Neural progenitor cell (in vitro differentiated cells): Measurements from ENCODE around the gene TIMELESS. TPM values are rescaled to one million over a fixed set of nuclear protein-coding genes. Genes with fewer than 3 reads are reported as not detected.

Experiments
- DNase-seq: peaks from one replicate; pipeline ENCODE4 v3.0.0-alpha.2; 2016; ENCODE audit warnings: low spot score
- H2AFZ ChIP-seq: fragments of 200-600 bp; sonication (generic); replicated peaks from 2 replicates; pipeline ENCODE4 v1.6.1; 2016; ENCODE audit warnings: antibody characterized with exemption
- H3F3A ChIP-seq: fragments of 200-600 bp; sonication (generic); 2 replicates; pipeline ENCODE4 v1.6.1; 2016; ENCODE audit warnings: antibody characterized with exemption, low read depth
- H3K27ac ChIP-seq: fragments of 200-600 bp; sonication (generic); 2 replicates; pipeline ENCODE4 v1.5.1; 2016; ENCODE audit warnings: mild to moderate bottlenecking
- H3K27me3 ChIP-seq: fragments of 200-600 bp; sonication (generic); 2 replicates; pipeline ENCODE4 v1.6.1; 2016; ENCODE audit warnings: mild to moderate bottlenecking, moderate library complexity
- H3K36me3 ChIP-seq: fragments of 200-600 bp; sonication (generic); 2 replicates; pipeline ENCODE4 v1.5.1; 2016
- H3K4me1 ChIP-seq: fragments of 200-600 bp; sonication (generic); 2 replicates; pipeline ENCODE4 v1.6.1; 2016; ENCODE audit warnings: mixed run types
- H3K4me2 ChIP-seq: fragments of 200-600 bp; sonication (generic); 2 replicates; pipeline ENCODE4 v1.6.1; 2016
- H3K4me3 ChIP-seq: fragments of 200-600 bp; sonication (generic); 2 replicates; pipeline ENCODE4 v1.5.1; 2016
- H3K79me2 ChIP-seq: fragments of 200-600 bp; sonication (generic); 2 replicates; pipeline ENCODE4 v1.6.1; 2016; ENCODE audit warnings: low read depth
- H3K9ac ChIP-seq: fragments of 200-600 bp; sonication (generic); 2 replicates; pipeline ENCODE4 v1.6.1; 2016
- H3K9me3 ChIP-seq: fragments of 200-600 bp; sonication (generic); 2 replicates; pipeline ENCODE4 v1.5.1; 2016; ENCODE audit warnings: low read depth
- H4K20me1 ChIP-seq: fragments of 200-600 bp; sonication (generic); 2 replicates; pipeline ENCODE4 v1.6.1; 2016; ENCODE audit warnings: low read depth
- H3K27ac Mint-ChIP-seq: 3 replicates; pipeline ENCODE4 v1.8.0; 2021; ENCODE audit warnings: mixed read lengths
- H3K27me3 Mint-ChIP-seq: 2 replicates; pipeline ENCODE4 v1.8.0; 2022; ENCODE audit warnings: low read depth, mild to moderate bottlenecking, inconsistent platforms, moderate library complexity, mixed read lengths; ENCODE audit not compliant: insufficient read depth
- H3K36me3 Mint-ChIP-seq: 3 replicates; pipeline ENCODE4 v1.8.0; 2021; ENCODE audit warnings: mixed read lengths
- H3K4me1 Mint-ChIP-seq: 3 replicates; pipeline ENCODE4 v1.8.0; 2021; ENCODE audit warnings: mixed read lengths
- H3K4me3 Mint-ChIP-seq: 3 replicates; pipeline ENCODE4 v1.8.0; 2021; ENCODE audit warnings: mild to moderate bottlenecking, moderate library complexity, mixed read lengths
- H3K9me3 Mint-ChIP-seq: 3 replicates; pipeline ENCODE4 v1.8.0; 2020; ENCODE audit warnings: mixed read lengths
- CTCF ChIP-seq: fragments of 200-600 bp; sonication (generic); IDR thresholded peaks from 2 replicates; pipeline ENCODE4 v1.5.1; 2017; ENCODE audit warnings: antibody characterized with exemption, mild to moderate bottlenecking
- EZH2 ChIP-seq: fragments of 200-600 bp; sonication (generic); IDR thresholded peaks from 2 replicates; pipeline ENCODE4 v1.6.1; 2017; ENCODE audit warnings: antibody characterized with exemption, mild to moderate bottlenecking, moderate library complexity
- EZH2phosphoT487 ChIP-seq: fragments of 200-600 bp; sonication (generic); IDR thresholded peaks from 2 replicates; pipeline ENCODE4 v1.6.1; 2017; ENCODE audit warnings: antibody characterized with exemption
- total RNA-seq: library from RNA; depleted of rRNA; stranded (reverse); fragments of >200 nt; gene quantifications from 2 replicates; pipeline ENCODE4 v1.2.3, GENCODE V29; 2015; ENCODE audit warnings: low replicate concordance

Gene TIMELESS
- total RNA-seq, 1 donor from 2014 or later, result 56.3 TPM

GRCh38 chr12:56398324-56398723 is 50.9 kb downstream of the TIMELESS start:
- Histone ChIP-seq H3K4me3 (no peak overlapping the region), H3K9ac (no peak overlapping the region), H3K79me2 (no peaks in the 10 kb centered on the region), H3K27ac (no peak overlapping the region), H3K9me3 (no peaks in the 10 kb centered on the region), H3K4me2 (no peak overlapping the region), H3F3A (no peaks in the 10 kb centered on the region), H3K27me3 (no peaks in the 10 kb centered on the region), H3K4me1 (no peaks in the 10 kb centered on the region), H3K36me3 (no peaks in the 10 kb centered on the region), H2AFZ (no peak overlapping the region), H4K20me1 (no peaks in the 10 kb centered on the region)
- H3K27me3 Mint-ChIP-seq, result peaks cover 9% of the 10 kb centered on the region
- DNase-seq, result no peak
- H3K36me3 Mint-ChIP-seq, result no peaks in the 10 kb centered on the region
- TF ChIP-seq EZH2 (no peak), CTCF (no peak), EZH2phosphoT487 (no peak)
- no peaks in the 10 kb centered on the region for H3K4me1 Mint-ChIP-seq
- H3K9me3 Mint-ChIP-seq, result peaks cover 14% of the 10 kb centered on the region
- no peak overlapping the region for H3K27ac Mint-ChIP-seq
- no peak overlapping the region for H3K4me3 Mint-ChIP-seq

- Histone ChIP-seq H3K9ac (no peak overlapping the region), H4K20me1 (no peaks in the 10 kb centered on the region), H3K4me2 (no peak overlapping the region), H3K36me3 (no peaks in the 10 kb centered on the region), H3K9me3 (no peaks in the 10 kb centered on the region), H3K27me3 (no peaks in the 10 kb centered on the region), H3F3A (no peaks in the 10 kb centered on the region), H3K4me3 (no peak overlapping the region), H2AFZ (no peak overlapping the region), H3K27ac (no peak overlapping the region), H3K4me1 (peaks cover 2% of the 10 kb centered on the region), H3K79me2 (no peaks in the 10 kb centered on the region)
- Mint-ChIP-seq H3K36me3 (no peaks in the 10 kb centered on the region), H3K4me3 (no peak overlapping the region), H3K27ac (no peak overlapping the region), H3K27me3 (peaks cover 6% of the 10 kb centered on the region), H3K9me3 (peaks cover 3% of the 10 kb centered on the region), H3K4me1 (peaks cover 4% of the 10 kb centered on the region)
- TF ChIP-seq EZH2phosphoT487, result no peak
- TF ChIP-seq EZH2, result no peak
- no peak for TF ChIP-seq CTCF
- DNase-seq, result no peak
Measured at GRCh38 chr12:56392331-56392730, 56.9 kb downstream of the TIMELESS start.

- H3K4me1 Mint-ChIP-seq, result peaks cover 9% of the 10 kb centered on the region
- H3F3A ChIP-seq, result no peaks in the 10 kb centered on the region
Measured at GRCh38 chr12:56391721-56392120, 57.5 kb downstream of the TIMELESS start.

More at GRCh38 chr12:56391721-56392120, 57.5 kb downstream of the TIMELESS start:
- Mint-ChIP-seq H3K27ac (no peak overlapping the region), H3K9me3 (peaks cover 3% of the 10 kb centered on the region), H3K27me3 (peaks cover 7% of the 10 kb centered on the region), H3K4me3 (no peak overlapping the region), H3K36me3 (no peaks in the 10 kb centered on the region)
- Histone ChIP-seq H3K4me3 (no peak overlapping the region), H3K79me2 (no peaks in the 10 kb centered on the region), H3K36me3 (no peaks in the 10 kb centered on the region), H3K27me3 (no peaks in the 10 kb centered on the region), H3K4me1 (peaks cover 6% of the 10 kb centered on the region), H4K20me1 (no peaks in the 10 kb centered on the region), H2AFZ (no peak overlapping the region), H3K27ac (no peak overlapping the region), H3K9ac (no peak overlapping the region), H3K4me2 (no peak overlapping the region), H3K9me3 (no peaks in the 10 kb centered on the region)
- TF ChIP-seq EZH2phosphoT487 (no peak), EZH2 (no peak), CTCF (no peak)
- no peak for DNase-seq
